ENCODE measurements around the gene MGST3.
"Not testable (repeated sequence)": the region's sequence is repeated elsewhere in the genome, so short reads cannot be mapped to it uniquely, and the experiment has no call there.

MGST3 gene

GRCh38 chr1:165629848-165630628 lies 996 bp upstream of the MGST3 start:
- no peak for FAIRE-seq

- no peak for FAIRE-seq
Measured at GRCh38 chr1:165631342-165632151, 513 bp downstream of the MGST3 start.

- FAIRE-seq: no peak
Measured at GRCh38 chr1:165632152-165632469, 1.1 kb downstream of the MGST3 start.

- FAIRE-seq: no peak
Measured at GRCh38 chr1:165632491-165632890, 1.5 kb downstream of the MGST3 start.

GRCh38 chr1:165633614-165634013 lies 2.6 kb downstream of the MGST3 start:
- no peak for FAIRE-seq

- FAIRE-seq: no peak
Measured at GRCh38 chr1:165634154-165634921, 3.3 kb downstream of the MGST3 start.

GRCh38 chr1:165635329-165635728 lies 4.3 kb downstream of the MGST3 start:
- FAIRE-seq: no peak

- FAIRE-seq: no peak
Measured at GRCh38 chr1:165635823-165636222, 4.8 kb downstream of the MGST3 start.

- FAIRE-seq: no peak
Measured at GRCh38 chr1:165637427-165637826, 6.4 kb downstream of the MGST3 start.

GRCh38 chr1:165638211-165638610 lies 7.2 kb downstream of the MGST3 start:
- FAIRE-seq: not testable (repeated sequence)

GRCh38 chr1:165639821-165640623 lies 9.0 kb downstream of the MGST3 start:
- FAIRE-seq: no peak

- FAIRE-seq: no peak
Measured at GRCh38 chr1:165641231-165641987, 10.4 kb downstream of the MGST3 start.

- FAIRE-seq: no peak
Measured at GRCh38 chr1:165644064-165644735, 13.2 kb downstream of the MGST3 start.

- no peak for FAIRE-seq
Measured at GRCh38 chr1:165645654-165646366, 14.8 kb downstream of the MGST3 start.

GRCh38 chr1:165647517-165647916 lies 16.5 kb downstream of the MGST3 start:
- FAIRE-seq: no peak

GRCh38 chr1:165647970-165648369 lies 16.9 kb downstream of the MGST3 start:
- FAIRE-seq: no peak

GRCh38 chr1:165648919-165649572 lies 18.0 kb downstream of the MGST3 start:
- FAIRE-seq: no peak

- FAIRE-seq: no peak
Measured at GRCh38 chr1:165650981-165651625, 20.1 kb downstream of the MGST3 start.

- FAIRE-seq: not testable (repeated sequence)
Measured at GRCh38 chr1:165658766-165659580, 27.9 kb downstream of the MGST3 start.

Data from G401.6 (cell line).